Measurements from ENCODE around the gene KDR. TPM values are rescaled to one million over a fixed set of nuclear protein-coding genes. Genes with fewer than 3 reads are reported as not detected.

KDR gene
- total RNA-seq, result not detected

GRCh38 chr4:55125087-55125721 lies at the start of gene KDR:
TSS of gene KDR (minus strand) at chr4:55125595. CDS start at chr4:55125293, 302 bp downstream.
- ATAC-seq, result peak in 1 of 2 donors; percentile 57

DNA sequence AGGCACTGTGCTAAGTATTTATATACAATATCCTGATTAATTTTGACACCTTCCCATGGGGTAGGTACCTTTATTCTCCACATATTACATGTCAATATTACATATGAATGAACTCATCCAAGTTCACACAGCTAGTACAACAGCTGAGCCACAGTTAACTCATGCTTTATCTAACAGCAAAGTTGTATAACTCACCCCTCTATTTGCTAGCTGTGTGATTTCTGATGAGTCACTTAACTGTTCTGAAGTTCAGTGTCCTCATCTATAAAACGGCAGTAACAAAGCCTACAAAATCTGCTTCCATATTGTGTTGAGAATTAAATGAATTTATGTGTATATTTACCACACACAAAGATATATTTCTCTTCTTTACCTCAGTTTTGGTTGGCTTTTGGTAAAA lies 48.2 kb upstream of the KDR start:
- Mint-ChIP-seq H3K27ac (no peak overlapping the region), H3K9me3 (peaks cover 0 to 4% of the 10 kb centered on the region in 2 donors), H3K36me3 (no peaks in the 10 kb centered on the region)
- DNase-seq (ENCODE audit: low spot score in 2 of 2) (no peak), ATAC-seq (no peak)

More at GRCh38 chr4:55125087-55125721, at the start of gene KDR:
- Mint-ChIP-seq H3K36me3 (peaks cover 8 to 15% of the 10 kb centered on the region in 2 donors), H3K27ac (no peak within 1 kb of the TSS), H3K9me3 (no peaks in the 10 kb centered on the region)
- DNase-seq (ENCODE audit: low spot score in 2 of 2), result peak in 1 of 2 donors; percentile 6

- ATAC-seq, result no peak
- no peak for DNase-seq (ENCODE audit: low spot score in 2 of 2)
- Mint-ChIP-seq H3K36me3 (no peaks in the 10 kb centered on the region), H3K27ac (no peak overlapping the region), H3K9me3 (peaks cover 0 to 5% of the 10 kb centered on the region in 2 donors)
These were observed 47.4 kb upstream of the KDR start for GRCh38 chr4:55172694-55173287.

DNA sequence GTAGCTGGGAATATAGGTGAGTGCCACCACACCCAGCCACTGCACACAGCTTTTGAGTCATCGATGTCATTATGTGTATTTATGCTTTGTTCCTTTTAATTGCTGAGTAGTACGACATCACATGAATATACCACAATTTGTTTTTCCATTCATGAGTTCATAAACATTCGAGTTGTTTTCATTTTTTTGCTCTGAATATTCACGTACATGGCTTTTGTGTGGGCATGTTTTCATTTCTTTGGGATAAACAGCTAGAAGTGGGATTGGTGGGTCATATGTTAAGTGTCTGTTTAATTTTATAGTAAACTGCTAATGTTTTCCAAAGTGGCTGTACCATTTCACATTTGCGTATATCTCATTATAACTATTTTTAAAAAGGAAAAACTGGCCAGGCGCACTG lies 45.1 kb upstream of the KDR start:
- Mint-ChIP-seq H3K27ac (no peak overlapping the region), H3K36me3 (peaks cover 0 to 8% of the 10 kb centered on the region in 2 donors), H3K9me3 (peaks cover 6 to 12% of the 10 kb centered on the region in 2 donors)
- DNase-seq (ENCODE audit: low spot score in 2 of 2), result no peak
- ATAC-seq, result no peak

DNA sequence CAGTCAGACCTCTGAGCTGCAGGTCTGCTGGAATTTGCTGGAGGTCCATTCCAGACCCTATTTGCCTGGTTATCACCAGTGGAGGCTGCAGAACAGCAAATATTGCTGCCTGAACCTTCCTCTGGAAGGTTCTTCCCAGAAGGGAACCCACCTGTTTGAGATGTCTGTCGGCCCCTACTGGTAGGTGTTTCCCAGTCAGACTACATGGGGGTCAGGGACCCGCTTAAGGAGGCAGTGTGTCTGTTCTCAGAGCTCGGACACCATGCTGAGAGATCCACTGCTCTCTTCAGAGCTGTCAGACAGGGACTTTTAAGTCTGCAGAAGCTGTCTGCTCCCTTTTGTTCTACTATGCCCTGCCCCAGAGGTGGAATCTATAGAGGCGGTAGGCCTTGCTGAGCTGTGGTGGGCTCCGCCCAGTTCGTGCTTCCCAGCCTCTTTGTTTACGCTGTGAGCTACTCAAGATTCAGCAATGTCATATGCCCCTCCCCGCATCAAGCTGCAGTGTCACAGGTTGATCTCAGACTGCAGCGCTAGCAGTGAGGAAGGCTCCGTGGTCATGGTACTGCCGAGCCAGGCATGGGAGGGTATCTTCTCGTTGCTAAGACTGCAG lies 44.1 kb upstream of the KDR start:
- Mint-ChIP-seq H3K9me3 (peaks cover 7 to 13% of the 10 kb centered on the region in 2 donors), H3K27ac (no peak overlapping the region), H3K36me3 (peaks cover 0 to 9% of the 10 kb centered on the region in 2 donors)
- no peak for DNase-seq (ENCODE audit: low spot score in 2 of 2)
- no peak for ATAC-seq

- no peak for DNase-seq (ENCODE audit: low spot score in 2 of 2)
- H3K27ac Mint-ChIP-seq, result no peak overlapping the region
- H3K9me3 Mint-ChIP-seq, result peaks cover 7 to 8% of the 10 kb centered on the region in 2 donors
- ATAC-seq, result no peak
- peaks cover 0 to 13% of the 10 kb centered on the region in 2 donors for H3K36me3 Mint-ChIP-seq
These were observed 37.0 kb upstream of the KDR start for GRCh38 chr4:55162396-55162795.

GRCh38 chr4:55161739-55162138 lies 36.3 kb upstream of the KDR start:
- DNase-seq (ENCODE audit: low spot score in 2 of 2), result no peak
- H3K27ac Mint-ChIP-seq, result no peak overlapping the region
- no peak for ATAC-seq
- H3K36me3 Mint-ChIP-seq, result peaks cover 0 to 13% of the 10 kb centered on the region in 2 donors
- peaks cover 7 to 8% of the 10 kb centered on the region in 2 donors for H3K9me3 Mint-ChIP-seq

DNA sequence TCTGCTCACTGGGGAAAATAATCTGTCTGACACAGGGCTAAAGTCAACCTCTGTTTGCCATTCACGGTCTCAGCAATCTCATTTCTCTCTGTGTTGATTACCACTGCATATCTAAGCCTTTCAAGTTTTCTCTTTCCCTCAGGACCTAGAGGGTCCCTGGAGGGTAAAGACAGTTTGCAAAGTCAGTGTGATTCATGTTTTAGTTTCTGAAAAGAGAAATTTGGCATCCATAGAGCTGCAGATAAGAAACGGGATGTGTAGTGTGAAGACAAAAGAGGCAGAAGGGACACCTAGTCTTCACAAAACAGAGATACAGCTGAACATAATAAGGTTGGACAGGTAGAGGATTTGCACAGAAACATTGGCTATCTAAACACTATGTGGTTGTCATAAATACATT lies 34.5 kb upstream of the KDR start:
- no peaks in the 10 kb centered on the region for H3K9me3 Mint-ChIP-seq
- no peak overlapping the region for H3K27ac Mint-ChIP-seq
- peaks cover 0 to 5% of the 10 kb centered on the region in 2 donors for H3K36me3 Mint-ChIP-seq
- DNase-seq (ENCODE audit: low spot score in 2 of 2), result no peak
- ATAC-seq, result no peak

DNA sequence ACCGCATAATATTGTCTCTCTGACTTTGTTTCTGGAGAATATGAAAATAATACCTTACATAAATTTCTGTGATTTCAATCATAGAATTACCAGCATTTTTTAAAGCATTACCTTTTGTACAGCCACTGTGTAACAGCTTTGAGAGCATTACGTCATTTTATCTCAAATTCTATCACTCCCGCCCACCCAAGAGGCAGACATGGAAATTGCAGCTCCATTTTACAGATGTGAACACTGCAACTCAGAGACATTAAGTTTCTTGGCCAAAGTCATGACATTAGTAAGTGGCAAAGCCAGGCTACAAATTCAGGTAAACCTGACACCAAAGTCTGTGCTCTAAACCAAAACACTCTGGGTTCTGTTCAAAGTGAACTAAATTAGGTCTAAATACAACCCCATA lies 33.6 kb upstream of the KDR start:
- Mint-ChIP-seq H3K9me3 (no peaks in the 10 kb centered on the region), H3K27ac (no peak overlapping the region), H3K36me3 (peaks cover 0 to 5% of the 10 kb centered on the region in 2 donors)
- DNase-seq (ENCODE audit: low spot score in 2 of 2), result no peak
- no peak for ATAC-seq

DNA sequence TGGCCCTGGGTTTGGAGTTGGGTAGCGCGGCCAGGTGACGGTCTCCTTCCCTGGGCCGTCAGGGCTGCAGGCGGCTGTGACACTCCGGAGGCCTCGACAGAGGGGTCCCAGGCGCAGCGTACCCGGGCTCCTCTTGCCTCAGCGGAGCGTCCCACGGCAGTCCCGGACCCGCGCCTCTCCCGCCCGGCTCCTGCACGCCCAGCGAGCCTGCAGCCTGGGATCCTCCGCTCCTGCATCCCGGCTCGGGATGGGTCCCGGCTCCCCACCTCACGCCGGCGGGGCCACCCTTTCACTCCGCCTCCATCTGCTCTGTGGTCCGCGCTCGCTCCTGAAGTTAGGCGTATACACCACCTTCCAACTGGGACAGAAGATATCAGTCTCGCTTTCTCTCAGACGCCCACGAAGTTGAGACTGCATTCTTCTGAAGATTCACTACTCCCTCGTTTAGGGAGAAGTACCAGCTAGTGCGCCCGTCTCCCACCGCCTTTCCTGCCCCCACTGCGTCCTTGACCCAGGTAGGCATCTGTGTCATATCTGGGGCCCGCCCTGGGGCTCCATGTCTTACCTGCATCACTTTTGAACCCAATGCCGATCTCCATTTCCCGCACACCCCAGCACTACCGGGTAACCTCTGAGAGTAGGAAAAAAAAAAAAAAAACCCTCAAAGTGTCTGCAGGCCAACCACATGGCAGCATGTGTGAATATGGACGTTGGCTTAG lies 32.3 kb upstream of the KDR start:
- Mint-ChIP-seq H3K27ac (peak overlapping the region in 1 of 2 donors; percentile 86), H3K9me3 (peaks cover 0 to 4% of the 10 kb centered on the region in 2 donors), H3K36me3 (peaks cover 0 to 5% of the 10 kb centered on the region in 2 donors)
- ATAC-seq (no peak), DNase-seq (ENCODE audit: low spot score in 2 of 2) (no peak)

GRCh38 chr4:55154933-55155332 lies 29.5 kb upstream of the KDR start:
- DNase-seq (ENCODE audit: low spot score in 2 of 2), result no peak
- ATAC-seq, result no peak
- H3K27ac Mint-ChIP-seq, result no peak overlapping the region
- peaks cover 0 to 5% of the 10 kb centered on the region in 2 donors for H3K9me3 Mint-ChIP-seq
- peaks cover 0 to 5% of the 10 kb centered on the region in 2 donors for H3K36me3 Mint-ChIP-seq

DNA sequence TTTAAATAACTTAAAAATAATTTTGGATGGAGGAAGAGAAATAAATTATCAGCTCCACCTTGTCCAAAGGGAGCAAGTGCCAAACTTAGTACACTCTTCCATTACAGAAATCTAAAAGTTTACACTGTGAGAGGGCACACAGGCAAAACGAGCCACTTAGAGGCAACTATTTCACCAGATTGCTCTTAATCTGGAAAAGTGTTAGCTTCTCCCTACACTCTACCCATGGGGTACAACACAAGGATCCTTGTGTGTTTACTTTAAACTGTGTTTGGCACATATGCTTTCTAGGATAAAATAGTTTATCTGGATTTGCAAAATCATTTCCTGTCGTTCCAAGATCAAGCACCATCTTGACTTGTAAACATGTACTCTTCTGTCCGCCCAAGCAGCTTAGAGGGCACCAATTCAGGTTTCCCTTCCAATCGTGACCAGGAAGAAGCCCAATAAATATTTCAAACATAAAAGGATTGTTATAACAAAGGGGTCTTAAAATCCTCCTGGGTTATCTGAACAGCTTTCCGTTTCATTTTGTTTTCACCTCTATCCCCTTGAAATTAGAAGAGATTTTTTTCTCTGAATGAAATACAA lies 29.0 kb upstream of the KDR start:
- no peak overlapping the region for H3K27ac Mint-ChIP-seq

DNA sequence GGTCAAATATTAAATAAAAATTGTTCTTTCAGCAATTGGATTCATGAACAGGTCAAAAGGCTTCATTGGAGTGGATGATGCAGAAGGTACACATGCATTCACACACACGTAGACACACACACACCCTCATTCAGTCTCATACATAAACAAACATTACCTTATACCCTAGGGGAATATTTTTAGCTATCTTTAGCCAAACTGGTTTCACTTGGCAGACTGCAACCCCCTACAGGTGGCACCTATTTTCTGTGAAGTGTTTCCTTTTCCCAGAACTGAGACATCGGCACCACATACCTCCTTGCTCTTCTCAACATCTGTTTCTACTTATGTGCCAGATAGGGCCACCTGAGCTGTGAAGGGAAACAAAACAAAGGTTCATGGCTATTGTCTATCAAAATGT lies 18.5 kb upstream of the KDR start:
- no peaks in the 10 kb centered on the region for H3K36me3 Mint-ChIP-seq
- DNase-seq (ENCODE audit: low spot score in 2 of 2) (no peak), ATAC-seq (no peak)
- H3K27ac Mint-ChIP-seq, result no peak overlapping the region
- no peaks in the 10 kb centered on the region for H3K9me3 Mint-ChIP-seq

More for the DNA sequence above, 29.0 kb upstream of the KDR start:
- H3K36me3 Mint-ChIP-seq, result peaks cover 0 to 5% of the 10 kb centered on the region in 2 donors
- DNase-seq (ENCODE audit: low spot score in 2 of 2) (no peak), ATAC-seq (no peak)
- H3K9me3 Mint-ChIP-seq, result peaks cover 0 to 5% of the 10 kb centered on the region in 2 donors

GRCh38 chr4:55138367-55138766 lies 13.0 kb upstream of the KDR start:
- ATAC-seq, result no peak
- Mint-ChIP-seq H3K27ac (no peak overlapping the region), H3K36me3 (no peaks in the 10 kb centered on the region), H3K9me3 (no peaks in the 10 kb centered on the region)
- DNase-seq (ENCODE audit: low spot score in 2 of 2), result no peak

DNA sequence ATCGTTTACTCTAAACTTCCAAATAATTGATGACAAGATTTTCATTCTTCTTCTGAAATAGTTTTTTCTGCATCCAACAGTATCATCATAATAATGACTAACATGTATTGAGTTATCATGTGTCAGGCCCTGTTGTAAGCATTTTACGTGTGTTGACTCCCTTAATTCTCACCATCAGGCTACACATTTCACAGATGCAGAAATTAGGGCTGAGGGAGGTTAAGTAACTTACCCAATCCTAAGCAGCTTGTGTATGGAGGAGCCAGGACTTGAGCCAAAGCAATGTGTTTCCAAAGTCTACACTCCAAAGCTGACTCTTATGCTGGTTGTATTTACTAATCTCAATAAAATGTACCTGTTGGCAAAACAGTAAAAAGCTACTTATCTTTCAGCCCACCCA lies 11.2 kb upstream of the KDR start:
- ATAC-seq, result no peak
- DNase-seq (ENCODE audit: low spot score in 2 of 2), result no peak
- H3K36me3 Mint-ChIP-seq, result no peaks in the 10 kb centered on the region
- H3K9me3 Mint-ChIP-seq, result no peaks in the 10 kb centered on the region
- no peak overlapping the region for H3K27ac Mint-ChIP-seq

- no peak for ATAC-seq
- no peak overlapping the region for H3K27ac Mint-ChIP-seq
- H3K36me3 Mint-ChIP-seq, result no peaks in the 10 kb centered on the region
- no peak for DNase-seq (ENCODE audit: low spot score in 2 of 2)
- no peaks in the 10 kb centered on the region for H3K9me3 Mint-ChIP-seq
These were observed 8.6 kb upstream of the KDR start for GRCh38 chr4:55133951-55134350.

GRCh38 chr4:55132775-55133174 lies 7.4 kb upstream of the KDR start:
- Mint-ChIP-seq H3K36me3 (peaks cover 0 to 5% of the 10 kb centered on the region in 2 donors), H3K27ac (no peak overlapping the region), H3K9me3 (no peaks in the 10 kb centered on the region)
- no peak for DNase-seq (ENCODE audit: low spot score in 2 of 2)
- no peak for ATAC-seq

Measured in activated naive CD4-positive, alpha-beta T cell treated with anti-CD3 and anti-CD28 coated beads, Interleukin-2, amount 50 U/mL, for 72 hours (primary cell).